Hair follicle dermal papilla cell (primary cell): ENCODE data around the gene TIAM1. TPM values are rescaled to one million over a fixed set of nuclear protein-coding genes. Genes with fewer than 3 reads are reported as not detected.

Experiments
- total RNA-seq: library from RNA; depleted of rRNA; stranded (reverse); fragments of >200 nt; gene quantifications from 2 replicates; pipeline ENCODE4 v1.2.3, GENCODE V29; 2012

TIAM1 gene, protein sequence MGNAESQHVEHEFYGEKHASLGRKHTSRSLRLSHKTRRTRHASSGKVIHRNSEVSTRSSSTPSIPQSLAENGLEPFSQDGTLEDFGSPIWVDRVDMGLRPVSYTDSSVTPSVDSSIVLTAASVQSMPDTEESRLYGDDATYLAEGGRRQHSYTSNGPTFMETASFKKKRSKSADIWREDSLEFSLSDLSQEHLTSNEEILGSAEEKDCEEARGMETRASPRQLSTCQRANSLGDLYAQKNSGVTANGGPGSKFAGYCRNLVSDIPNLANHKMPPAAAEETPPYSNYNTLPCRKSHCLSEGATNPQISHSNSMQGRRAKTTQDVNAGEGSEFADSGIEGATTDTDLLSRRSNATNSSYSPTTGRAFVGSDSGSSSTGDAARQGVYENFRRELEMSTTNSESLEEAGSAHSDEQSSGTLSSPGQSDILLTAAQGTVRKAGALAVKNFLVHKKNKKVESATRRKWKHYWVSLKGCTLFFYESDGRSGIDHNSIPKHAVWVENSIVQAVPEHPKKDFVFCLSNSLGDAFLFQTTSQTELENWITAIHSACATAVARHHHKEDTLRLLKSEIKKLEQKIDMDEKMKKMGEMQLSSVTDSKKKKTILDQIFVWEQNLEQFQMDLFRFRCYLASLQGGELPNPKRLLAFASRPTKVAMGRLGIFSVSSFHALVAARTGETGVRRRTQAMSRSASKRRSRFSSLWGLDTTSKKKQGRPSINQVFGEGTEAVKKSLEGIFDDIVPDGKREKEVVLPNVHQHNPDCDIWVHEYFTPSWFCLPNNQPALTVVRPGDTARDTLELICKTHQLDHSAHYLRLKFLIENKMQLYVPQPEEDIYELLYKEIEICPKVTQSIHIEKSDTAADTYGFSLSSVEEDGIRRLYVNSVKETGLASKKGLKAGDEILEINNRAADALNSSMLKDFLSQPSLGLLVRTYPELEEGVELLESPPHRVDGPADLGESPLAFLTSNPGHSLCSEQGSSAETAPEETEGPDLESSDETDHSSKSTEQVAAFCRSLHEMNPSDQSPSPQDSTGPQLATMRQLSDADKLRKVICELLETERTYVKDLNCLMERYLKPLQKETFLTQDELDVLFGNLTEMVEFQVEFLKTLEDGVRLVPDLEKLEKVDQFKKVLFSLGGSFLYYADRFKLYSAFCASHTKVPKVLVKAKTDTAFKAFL (N-terminal part only)
- 16.4 and 16.5 TPM in 2 replicates for total RNA-seq

DNA sequence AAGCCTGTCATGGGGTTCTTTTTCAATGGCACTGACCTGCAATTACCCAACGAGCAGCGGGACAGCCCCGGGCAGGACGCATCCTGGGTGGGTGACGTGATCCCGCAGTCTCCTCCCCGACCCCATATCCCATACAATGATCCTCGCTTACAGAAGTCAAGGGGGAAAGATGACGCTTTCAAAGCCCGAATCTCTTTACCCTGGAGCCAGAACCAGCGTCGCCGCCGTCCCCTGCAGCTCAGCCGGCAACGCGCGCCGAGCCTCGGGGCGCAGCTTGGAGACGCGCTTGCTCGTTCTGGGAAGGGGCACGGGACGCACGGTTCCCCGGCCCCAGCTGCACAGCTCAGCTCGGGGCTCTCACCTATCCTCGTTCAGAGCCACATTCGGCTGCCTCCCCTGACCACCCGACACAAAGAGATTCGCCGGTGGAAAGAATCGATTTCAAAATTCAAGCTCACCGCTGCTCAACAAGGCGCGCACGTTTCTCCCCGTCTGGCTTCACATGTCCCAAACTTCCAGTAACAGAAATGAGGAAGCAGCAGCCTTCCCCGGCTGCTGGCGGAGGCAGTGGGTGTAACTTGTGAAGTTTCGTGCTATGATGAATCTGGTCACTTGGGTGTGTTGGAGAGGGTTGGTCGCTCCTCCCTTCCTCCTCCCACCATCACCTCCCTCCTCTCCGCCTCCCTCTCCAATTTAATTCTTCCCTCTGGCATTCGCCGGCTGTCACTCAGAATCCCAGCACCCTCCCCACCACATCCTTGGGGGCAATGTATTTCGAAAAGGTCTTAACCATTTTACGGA, at the start of gene TIAM1:
TIAM1 (minus strand) TSS at position 582 of the 801 bp plus-strand sequence. CDS start 77,289 bp downstream, outside the sequence.

